ENCODE data around the gene DIP2B.
"Not testable (repeated sequence)": the region's sequence is repeated elsewhere in the genome, so short reads cannot be mapped to it uniquely, and the experiment has no call there.

DIP2B gene, protein sequence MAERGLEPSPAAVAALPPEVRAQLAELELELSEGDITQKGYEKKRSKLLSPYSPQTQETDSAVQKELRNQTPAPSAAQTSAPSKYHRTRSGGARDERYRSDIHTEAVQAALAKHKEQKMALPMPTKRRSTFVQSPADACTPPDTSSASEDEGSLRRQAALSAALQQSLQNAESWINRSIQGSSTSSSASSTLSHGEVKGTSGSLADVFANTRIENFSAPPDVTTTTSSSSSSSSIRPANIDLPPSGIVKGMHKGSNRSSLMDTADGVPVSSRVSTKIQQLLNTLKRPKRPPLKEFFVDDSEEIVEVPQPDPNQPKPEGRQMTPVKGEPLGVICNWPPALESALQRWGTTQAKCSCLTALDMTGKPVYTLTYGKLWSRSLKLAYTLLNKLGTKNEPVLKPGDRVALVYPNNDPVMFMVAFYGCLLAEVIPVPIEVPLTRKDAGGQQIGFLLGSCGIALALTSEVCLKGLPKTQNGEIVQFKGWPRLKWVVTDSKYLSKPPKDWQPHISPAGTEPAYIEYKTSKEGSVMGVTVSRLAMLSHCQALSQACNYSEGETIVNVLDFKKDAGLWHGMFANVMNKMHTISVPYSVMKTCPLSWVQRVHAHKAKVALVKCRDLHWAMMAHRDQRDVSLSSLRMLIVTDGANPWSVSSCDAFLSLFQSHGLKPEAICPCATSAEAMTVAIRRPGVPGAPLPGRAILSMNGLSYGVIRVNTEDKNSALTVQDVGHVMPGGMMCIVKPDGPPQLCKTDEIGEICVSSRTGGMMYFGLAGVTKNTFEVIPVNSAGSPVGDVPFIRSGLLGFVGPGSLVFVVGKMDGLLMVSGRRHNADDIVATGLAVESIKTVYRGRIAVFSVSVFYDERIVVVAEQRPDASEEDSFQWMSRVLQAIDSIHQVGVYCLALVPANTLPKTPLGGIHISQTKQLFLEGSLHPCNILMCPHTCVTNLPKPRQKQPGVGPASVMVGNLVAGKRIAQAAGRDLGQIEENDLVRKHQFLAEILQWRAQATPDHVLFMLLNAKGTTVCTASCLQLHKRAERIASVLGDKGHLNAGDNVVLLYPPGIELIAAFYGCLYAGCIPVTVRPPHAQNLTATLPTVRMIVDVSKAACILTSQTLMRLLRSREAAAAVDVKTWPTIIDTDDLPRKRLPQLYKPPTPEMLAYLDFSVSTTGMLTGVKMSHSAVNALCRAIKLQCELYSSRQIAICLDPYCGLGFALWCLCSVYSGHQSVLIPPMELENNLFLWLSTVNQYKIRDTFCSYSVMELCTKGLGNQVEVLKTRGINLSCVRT (N-terminal part only)

GRCh38 chr12:50504798-50505674 is at the start of gene DIP2B:
Gene DIP2B (plus strand): TSS chr12:50504985. CDS start chr12:50505141, 156 bp downstream.
- DNase-seq, result peak; percentile 91

GRCh38 chr12:50458606-50459005 is 46.2 kb upstream of the DIP2B start:
- DNase-seq, result no peak

DNA sequence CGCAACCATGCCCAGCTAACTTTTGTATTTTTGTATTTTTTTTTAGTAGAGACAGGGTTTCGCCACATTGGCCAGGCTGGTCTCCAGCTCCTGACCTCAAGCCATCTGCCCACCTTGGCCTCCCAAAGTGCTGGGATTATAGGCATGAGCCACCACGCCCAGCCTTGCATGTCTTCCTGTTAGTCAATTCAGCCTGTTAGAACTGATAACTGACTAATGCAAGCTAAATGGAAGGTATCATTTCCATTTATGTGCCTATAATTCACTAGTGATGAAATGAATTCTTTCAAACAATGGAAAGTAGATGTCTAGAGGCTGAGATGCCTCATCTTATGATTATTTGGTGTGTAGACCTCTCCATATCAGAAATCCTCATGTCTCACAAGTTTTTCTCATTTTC is 37.3 kb upstream of the DIP2B start:
- no peak for DNase-seq

DNA sequence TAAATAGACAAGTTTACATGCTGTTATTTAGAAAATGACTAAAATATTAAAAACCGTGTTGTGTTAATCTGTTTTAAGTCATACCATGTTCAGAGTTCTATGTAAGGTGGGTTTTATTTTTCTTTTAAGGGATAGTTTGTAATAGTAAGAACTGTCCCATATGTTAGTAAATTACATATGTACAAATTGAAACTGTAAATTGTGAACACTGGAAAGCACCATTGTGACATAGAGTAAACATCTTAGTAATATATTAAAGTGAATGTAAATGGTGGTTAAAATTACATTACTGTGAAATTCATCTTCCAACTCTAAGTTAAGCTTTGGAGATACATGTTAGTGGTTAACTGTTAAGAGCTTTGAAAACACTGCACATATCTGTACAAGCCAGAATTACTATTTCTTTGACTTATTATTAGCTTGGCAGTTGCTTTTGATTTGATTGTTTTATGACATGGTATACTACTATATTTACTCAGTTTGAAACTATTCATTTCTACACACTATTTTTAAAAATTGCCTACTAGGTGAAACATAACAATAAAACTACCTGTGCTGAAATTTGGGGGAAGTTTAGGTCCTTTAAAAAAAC is 27.4 kb upstream of the DIP2B start:
- no peak for DNase-seq

GRCh38 chr12:50482571-50482970 is 22.2 kb upstream of the DIP2B start:
- no peak for DNase-seq

DNA sequence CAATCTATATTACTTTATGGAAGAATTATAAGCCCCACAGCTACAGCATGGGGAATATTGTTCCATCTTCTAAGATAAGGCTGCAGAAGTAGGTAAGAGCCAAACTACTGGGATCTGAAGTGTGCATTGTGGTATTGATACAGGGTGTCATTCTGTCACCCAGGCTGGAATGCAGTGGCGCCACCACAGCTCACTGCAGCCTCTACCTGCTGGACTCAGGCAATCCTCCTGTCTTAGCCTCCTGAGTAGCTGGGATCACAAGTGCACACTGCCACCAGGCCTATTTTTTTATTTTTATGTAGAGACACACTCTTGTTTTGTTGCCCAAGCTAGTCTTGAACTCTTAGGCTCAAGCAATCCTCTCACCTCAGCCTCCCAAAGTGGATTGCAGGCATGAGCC is 21.3 kb upstream of the DIP2B start:
- no peak for DNase-seq

DNA sequence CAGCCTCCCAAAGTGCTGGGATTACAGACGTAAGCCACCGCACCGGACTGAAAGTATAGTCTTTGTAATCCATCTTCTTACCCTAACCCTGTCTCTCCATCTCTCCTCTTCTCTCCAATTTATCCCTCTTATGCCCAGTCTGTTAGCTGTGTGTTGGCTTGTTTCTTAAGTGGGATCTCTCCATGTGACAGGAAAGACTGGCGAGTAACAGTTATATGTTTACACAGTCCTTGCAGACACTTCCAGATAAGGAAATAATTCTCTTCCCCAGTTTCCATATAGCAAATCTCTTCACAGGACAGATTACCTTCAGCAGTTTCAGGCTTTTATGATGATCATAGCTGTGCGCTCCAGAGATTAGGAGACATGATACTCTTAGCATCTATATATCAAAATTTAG is 16.0 kb upstream of the DIP2B start:
- no peak for DNase-seq

GRCh38 chr12:50498119-50498518 is 6.7 kb upstream of the DIP2B start:
- not testable (repeated sequence) for DNase-seq

- peak; percentile 26 for DNase-seq
Observed at GRCh38 chr12:50505675-50506530, 1.1 kb downstream of the DIP2B start.

DNA sequence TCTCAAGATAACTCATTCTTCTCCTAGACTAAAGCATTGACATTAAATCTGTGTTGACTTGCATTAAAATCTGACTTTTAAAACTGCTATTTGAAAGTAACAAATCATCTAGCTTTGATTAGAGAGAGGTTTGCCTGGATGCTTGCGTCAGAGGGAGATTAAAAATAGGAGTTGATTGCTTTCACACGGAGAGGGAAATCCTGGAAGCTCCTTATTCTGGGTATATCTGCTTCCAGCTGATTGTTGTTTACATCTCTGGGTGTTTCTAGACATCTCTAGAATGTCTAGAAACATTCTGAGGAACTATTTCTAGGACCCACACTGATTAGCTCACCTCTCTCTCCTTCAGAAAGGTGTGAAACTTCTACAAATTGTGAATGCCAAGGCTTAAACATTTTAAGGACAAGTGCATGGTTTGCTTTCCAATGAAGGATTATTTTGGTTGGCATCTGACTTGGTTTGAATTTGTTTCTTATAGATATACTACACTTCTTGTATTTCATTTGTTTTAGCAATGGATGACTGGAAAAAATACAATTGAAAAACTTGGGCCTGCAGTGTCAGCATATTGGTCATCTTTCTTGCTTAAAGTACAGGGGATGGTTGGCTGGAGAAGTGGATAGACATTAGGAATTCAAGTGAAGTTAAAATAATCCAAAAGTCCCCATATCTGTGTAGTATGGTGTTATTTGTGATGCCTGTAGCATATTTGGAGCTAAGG is 2.1 kb downstream of the DIP2B start:
- DNase-seq, result no peak

DNA sequence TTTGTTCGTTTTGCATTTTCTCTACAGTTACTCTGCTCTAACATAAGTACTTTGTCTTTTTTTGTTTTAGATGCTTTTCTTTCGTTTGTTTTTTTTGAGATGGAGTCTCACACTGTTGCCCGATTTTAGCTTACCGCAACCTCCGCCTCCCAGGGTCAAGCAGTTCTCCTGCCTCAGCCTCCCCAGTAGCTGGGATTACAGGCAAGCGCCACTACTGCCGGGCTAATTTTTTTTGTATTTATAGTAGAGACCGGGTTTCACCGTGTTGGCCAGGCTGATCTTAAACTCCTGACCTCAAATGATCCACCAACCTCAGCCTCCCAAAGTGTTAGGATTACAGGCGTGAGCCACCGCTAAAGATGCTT is 2.7 kb downstream of the DIP2B start:
- no peak for DNase-seq

GRCh38 chr12:50507930-50508329 is 3.1 kb downstream of the DIP2B start:
- DNase-seq, result no peak

GRCh38 chr12:50508414-50508813 is 3.6 kb downstream of the DIP2B start:
- DNase-seq, result no peak

GRCh38 chr12:50508970-50509663 is 4.3 kb downstream of the DIP2B start:
- no peak for DNase-seq

- no peak for DNase-seq
Observed at GRCh38 chr12:50514526-50515276, 9.9 kb downstream of the DIP2B start.

DNA sequence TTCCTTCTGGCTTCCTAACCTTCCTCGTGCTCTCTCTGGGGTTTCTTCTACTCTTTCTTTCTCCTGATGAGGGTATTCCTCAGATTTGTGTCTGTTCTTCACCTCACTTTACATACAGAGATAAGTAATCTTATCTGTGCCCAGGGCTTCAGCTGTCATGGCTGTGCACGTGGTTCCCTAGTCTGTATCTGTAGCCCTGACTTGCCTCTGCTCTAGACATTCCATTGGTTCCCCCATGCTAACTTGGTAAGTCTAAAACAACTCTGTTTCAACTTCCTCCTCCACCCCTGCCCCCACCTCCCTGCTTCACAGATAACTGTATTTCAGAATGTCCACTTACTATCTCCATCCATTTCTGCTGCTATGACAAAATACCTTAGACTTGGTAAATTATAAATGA is 10.8 kb downstream of the DIP2B start:
- DNase-seq, result no peak

DNA sequence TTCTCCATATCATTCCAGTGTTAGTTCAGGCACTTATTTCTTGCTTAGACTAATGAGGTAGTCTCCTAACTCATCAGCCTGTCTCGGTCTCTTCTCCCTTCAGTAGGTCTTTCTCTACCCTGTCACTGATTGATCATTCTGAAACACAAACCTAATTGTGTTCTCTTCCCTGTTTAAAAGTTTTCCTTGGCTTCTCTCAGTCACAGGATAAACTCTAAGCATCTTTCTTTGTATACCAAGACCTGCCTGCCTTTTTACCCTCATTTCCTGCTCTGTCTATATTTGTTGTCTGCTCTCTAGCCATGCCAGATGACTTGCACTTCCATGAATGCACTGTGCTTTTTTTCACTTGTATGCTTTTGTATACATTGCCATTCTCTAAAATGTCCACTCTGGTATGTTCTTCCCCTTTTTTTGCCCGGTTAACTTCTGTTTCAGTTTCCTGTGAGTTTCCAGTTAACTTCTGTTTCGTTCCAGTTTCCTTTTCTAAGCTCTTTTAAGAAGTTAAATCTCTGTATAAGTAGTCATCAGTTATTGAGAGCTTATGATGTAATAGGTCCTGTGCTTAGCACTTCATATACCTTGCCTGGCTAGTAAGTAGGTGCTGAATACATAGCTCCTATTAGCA is 12.8 kb downstream of the DIP2B start:
- DNase-seq, result peak; percentile 47

DNA sequence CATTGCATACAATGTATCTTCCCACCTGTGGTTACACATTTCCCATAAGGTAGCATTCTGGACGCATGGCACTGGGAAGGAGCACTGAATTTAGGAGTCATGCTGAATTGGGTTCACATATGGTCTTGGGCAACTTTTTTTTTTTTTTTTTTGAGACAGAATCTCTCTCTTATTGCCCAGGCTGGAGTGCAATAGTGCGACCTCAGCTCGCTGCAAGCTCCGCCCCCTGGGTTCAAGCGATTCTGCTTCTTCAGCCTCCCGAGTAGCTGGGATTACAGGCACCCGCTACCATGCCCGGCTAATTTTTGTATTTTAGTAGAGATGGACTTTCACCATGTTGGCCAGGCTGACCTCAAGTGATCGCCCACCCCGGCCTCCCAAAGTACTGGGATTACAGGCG is 13.3 kb downstream of the DIP2B start:
- DNase-seq, result no peak
